NOMO-1 (cell line): ENCODE results near the gene LYRM4.

ENCODE experiments used
- DNase-seq, 2 experiments: peaks; one replicate each; lab custom pipeline; 2025; ENCODE audit not compliant: unreplicated experiment in 2 of 2; lab: John Stamatoyannopoulos, UW

Gene LYRM4

GRCh38 chr6:5247201-5247600, 13.5 kb downstream of the LYRM4 start:
- no peak for DNase-seq

- DNase-seq = no peak
Measured at GRCh38 chr6:5246141-5247097, 14.3 kb downstream of the LYRM4 start.

GRCh38 chr6:5243069-5243468, 17.7 kb downstream of the LYRM4 start:
- DNase-seq = no peak

- DNase-seq = no peak
Measured at GRCh38 chr6:5241252-5241651, 19.5 kb downstream of the LYRM4 start.

- DNase-seq = no peak
Measured at GRCh38 chr6:5238336-5238735, 22.4 kb downstream of the LYRM4 start.

DNA sequence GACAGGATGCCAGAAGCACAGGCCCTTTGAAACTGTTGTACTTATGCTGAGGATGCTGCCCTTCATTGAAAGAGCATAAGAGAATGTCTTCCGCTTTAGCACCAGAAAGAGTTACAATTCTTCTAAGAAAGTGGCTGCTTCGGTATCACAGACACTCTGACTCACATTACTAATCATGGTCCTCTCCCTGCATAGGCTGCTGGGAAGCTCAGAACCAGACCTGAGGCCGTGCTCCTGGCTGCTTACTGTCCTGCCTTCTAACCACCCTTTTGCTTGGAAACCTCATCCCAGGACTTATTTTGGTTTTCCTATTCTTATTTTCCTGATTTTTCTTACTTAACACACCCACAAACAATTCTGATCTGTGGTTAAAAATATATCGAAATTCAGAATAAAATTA, 22.9 kb downstream of the LYRM4 start:
- DNase-seq = no peak

- no peak for DNase-seq
Measured at GRCh38 chr6:5235830-5236229, 24.9 kb downstream of the LYRM4 start.

GRCh38 chr6:5234874-5235273, 25.9 kb downstream of the LYRM4 start:
- DNase-seq = peak; percentile 23 to 71

DNA sequence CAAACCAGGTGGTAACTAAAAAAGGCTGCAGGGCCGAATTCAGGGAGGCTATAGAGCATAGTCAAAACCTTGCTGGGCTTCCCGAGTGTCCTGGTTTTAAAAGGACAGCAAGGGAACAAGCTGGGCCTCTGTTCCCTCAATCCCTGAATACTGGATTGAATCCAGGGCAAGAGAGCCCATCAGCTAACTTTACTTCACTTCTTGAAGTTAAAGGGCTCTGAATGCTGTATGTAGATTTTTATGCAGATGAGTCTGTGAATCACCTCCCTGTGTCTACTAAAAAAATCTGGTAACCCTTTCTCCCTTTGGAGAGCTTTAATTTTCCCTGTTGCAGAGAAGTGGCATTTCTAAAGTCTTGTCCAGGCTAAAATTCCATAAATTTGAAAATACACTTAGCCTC, 29.5 kb downstream of the LYRM4 start:
- no peak for DNase-seq

DNA sequence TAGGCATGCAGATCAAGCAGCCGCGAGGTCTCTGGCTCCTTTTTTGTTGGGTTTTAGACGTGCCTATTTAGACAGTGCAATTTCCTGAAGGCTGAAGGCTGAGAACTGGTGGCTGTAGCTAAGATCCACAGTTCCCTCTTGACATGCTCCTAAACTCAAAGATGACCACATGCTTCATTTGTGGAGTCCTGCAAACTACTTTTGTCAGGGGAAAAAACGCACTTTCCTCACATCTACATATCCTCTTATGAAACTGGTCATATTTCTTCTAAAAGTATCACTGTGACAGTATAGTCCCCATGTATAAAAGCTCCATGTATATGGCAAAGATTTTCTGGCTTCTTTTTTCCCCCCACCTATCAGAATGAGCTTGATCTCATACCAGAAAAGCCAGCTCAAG, 30.7 kb downstream of the LYRM4 start:
- DNase-seq = peak in 1 of 2 experiments; percentile 10

DNA sequence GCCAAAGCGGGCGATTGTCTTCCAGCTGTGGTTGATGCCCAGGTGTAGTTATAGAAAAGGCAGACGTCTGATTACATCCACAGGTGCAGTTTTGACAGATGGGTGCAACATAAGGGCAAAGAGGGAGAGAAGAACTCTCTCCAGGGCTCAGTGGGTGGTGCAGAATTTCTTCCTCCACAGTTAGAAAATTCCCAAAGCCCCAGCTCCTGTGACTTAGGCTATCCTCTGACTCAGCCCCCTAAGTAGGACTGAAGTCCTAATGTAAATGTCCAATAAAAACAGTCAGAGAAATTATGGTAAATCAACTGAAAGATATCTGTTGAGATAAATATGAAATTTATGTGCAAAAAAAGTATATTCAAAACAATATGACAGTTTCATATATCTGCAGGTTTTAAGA, 31.4 kb downstream of the LYRM4 start:
- DNase-seq = no peak

- no peak for DNase-seq
Measured at GRCh38 chr6:5223309-5223708, 37.4 kb downstream of the LYRM4 start.

DNA sequence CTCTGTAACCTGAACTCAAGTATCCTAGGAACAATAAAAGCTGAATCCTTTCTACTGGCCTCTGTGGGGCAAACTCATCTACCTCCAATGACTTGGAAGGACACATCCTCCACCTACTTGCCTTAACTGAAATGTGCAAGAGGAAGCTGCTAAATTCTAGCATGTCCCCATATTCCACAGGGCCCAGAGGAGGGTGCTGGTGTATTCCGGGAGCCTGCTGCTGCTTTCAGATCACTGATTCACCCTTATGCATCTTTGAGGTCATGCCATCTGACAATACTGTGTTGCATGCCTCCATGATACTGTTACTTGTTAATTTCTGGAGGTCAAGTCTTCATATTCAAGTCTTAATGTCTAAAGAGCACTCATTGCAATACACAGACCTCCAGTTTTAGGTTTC, 40.3 kb downstream of the LYRM4 start:
- no peak for DNase-seq

DNA sequence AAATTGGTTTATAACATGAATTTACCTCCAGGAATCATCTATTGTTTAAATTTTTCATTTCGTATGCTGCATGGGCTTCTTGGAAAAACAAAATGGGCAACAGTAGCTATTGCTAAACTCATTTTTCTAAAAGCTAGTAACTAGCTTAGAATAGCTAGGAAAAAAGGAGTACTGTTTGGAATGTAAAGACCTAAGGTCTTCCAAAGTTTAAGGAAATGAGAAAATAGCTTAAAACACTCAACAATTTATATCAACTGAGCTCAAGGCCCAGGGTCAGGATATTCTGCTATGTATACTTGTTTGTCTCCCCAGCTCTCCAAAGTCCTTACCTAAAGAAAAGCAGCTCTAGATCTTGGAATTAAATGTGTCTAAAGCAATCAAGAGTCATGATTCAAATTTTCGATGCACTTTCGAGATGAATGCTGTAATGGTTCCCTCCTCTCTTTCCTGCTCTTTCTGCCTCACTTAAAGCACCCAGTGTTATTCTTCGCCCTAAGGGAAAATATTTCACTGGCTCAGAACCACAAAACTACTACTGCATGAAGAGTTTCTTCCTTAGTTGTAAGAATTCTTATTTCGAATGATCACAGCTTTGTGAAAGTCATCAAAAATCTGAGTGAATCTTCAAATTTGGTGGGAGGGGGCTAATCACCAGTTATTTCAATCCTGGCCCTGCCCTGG, 41.6 kb downstream of the LYRM4 start:
- DNase-seq = no peak

DNA sequence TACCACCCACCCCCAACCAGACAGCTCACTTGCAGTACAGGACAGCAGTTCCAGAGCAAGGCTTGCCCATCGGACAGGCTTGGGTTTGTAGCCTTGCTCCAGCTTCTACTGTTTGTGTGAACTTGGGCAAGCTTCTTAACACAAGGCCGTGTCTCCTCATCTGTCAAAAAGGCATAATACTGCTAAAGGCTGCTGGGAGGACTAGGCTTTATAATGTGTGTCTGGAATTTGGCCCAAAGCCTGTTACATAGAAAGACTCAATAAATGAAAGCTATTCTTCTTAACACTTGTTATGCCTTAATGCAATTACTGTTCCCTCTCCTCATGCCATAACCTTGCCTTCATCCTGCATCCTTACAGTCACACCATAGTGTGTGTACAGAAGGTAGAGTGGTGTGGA, 43.4 kb downstream of the LYRM4 start:
- DNase-seq = no peak

- DNase-seq = no peak
Measured at GRCh38 chr6:5215799-5216198, 45.0 kb downstream of the LYRM4 start.

DNA sequence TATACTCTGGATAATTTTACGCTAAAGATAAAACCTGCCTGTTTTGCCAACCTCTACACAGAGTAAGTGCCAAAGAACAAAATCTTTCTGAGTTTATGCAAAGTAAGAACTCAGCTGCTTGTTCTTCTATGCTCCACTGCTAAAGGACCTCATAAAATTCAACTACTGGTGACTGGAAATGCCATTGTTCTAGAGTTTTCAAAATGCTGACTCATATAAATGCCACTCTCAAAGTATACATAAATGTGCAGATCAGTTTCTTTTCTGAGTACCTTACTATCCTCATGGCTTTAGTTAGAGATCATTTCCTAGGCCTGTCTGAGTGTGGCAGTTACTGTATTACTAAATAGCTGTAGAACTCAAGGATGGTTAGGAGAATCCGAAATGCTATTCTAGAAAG, 45.6 kb downstream of the LYRM4 start:
- no peak for DNase-seq

DNA sequence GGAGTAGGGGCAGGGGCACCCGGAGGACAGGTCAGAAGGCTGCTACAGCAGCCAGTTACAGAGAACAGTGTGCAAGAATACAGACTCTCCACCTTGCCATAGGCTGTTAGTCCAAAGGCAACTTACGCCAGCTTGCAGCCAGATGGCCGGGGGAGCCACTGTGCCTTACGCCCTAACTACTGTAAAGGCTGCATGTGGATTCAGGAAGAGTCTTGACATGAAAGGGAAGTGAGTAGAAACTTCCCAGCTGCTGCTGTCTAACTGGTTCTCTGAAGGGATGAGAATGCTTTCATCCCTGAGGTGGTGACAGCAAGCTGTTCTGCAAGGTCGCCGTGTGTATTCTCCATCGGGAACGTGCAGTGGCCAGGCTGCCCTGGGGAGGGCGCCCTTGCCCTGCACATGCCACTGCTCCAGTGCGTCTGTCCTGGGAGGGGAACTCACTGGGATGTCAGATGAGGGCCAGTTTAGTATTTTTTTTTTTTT, 46.1 kb downstream of the LYRM4 start:
- DNase-seq = no peak

DNA sequence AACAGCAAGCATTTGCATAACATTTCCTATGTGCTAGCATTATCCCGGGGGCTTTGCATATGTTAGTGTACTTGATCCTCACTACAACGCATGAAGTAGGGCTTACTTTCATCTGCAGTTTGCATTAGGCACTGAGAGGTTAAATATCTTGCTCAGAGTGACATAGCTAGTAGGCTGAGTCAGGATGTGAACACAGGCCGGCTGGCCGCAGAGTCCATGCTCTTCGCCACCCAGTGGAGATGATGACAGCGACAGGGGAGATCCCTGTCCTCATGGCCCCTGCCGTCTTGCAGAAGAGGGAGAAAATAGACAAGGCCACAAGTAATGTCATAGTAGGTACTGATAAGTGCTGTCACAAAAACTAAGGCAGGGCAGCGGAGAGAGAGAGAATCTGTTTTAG, 46.9 kb downstream of the LYRM4 start:
- no peak for DNase-seq

GRCh38 chr6:5211492-5211891, 49.3 kb downstream of the LYRM4 start:
- no peak for DNase-seq

DNA sequence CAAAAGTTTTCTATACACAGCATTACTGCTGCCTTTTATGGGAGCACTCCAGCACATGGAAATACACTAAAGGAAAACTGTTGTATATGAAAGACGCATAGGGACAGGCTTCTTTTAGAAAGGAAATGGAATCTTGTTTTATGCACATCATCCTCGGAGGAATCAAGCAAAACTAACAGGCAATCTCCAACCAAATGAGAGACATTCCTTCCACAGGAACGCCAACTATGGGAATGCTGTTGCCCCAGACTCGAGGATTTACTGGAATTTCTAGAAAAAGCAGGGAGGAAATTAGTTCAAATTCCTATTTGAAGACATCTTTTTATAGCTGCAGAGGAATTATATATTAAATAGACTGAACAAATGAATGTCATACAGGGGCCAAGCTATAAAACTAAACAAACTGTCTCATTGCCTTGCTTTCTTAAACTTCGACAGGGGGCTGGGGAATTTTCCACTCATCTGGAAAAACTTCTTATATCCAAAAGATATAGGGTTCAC, 52.2 kb downstream of the LYRM4 start:
- DNase-seq = no peak

GRCh38 chr6:5208057-5208456, 52.7 kb downstream of the LYRM4 start:
- no peak for DNase-seq
